WTC11 (cell line): ENCODE results near the gene TMEM245. TPM values are rescaled to one million over a fixed set of nuclear protein-coding genes. Genes with fewer than 3 reads are reported as not detected.
A peak's percentile ranks its signal among the peaks of the same experiment; 100 is the strongest.

ENCODE experiments used
- ATAC-seq: fragments of 200-7000 bp; cut with Tn5 transposase; 2 replicates; pipeline ENCODE4 v1.10.0; 2021; ENCODE audit warnings: mild to moderate bottlenecking, moderate library complexity
- CTCF ChIA-PET: fragments of 300-600 bp; sonication (Branson Sonifier 250); formaldehyde crosslinking; loops from one replicate; lab custom pipeline; 2021; ENCODE audit warnings: antibody characterized with exemption; lab: Charles Lee
- POLR2A ChIA-PET: fragments of 350-600 bp; sonication (Branson Sonifier 250); formaldehyde crosslinking; loops from one replicate; lab custom pipeline; 2021; ENCODE audit warnings: antibody characterized with exemption; lab: Charles Lee
- DNase-seq: peaks from one replicate; pipeline ENCODE4 v3.0.0; 2021; ENCODE audit warnings: low spot score
- H3K27ac Mint-ChIP-seq: 2 replicates; pipeline ENCODE4 v1.8.0; 2021; ENCODE audit warnings: mixed read lengths
- H3K27me3 Mint-ChIP-seq: 2 replicates; pipeline ENCODE4 v1.8.0; 2021; ENCODE audit warnings: low read depth, mild to moderate bottlenecking, moderate library complexity, mixed read lengths
- H3K36me3 Mint-ChIP-seq: 2 replicates; pipeline ENCODE4 v1.8.0; 2021; ENCODE audit warnings: mixed read lengths
- H3K4me1 Mint-ChIP-seq: 2 replicates; pipeline ENCODE4 v1.8.0; 2022; ENCODE audit warnings: mixed read lengths
- H3K4me3 Mint-ChIP-seq: 2 replicates; pipeline ENCODE4 v1.8.0; 2021; ENCODE audit warnings: mild to moderate bottlenecking, moderate library complexity, mixed read lengths
- H3K9me3 Mint-ChIP-seq: 2 replicates; pipeline ENCODE4 v1.8.0; 2021; ENCODE audit warnings: mixed read lengths
- CREB1 ChIP-seq: sonication (generic); formaldehyde crosslinking; IDR thresholded peaks from 2 replicates; pipeline ENCODE4 v1.8.0; 2023; ENCODE audit warnings: mild to moderate bottlenecking, missing genetic modification reagents
- EMX1 ChIP-seq: fragments of 250-450 bp; sonication (Bioruptor Pico); IDR thresholded peaks from 2 replicates; pipeline ENCODE4 v1.8.0; 2021; ENCODE audit warnings: mild to moderate bottlenecking
- FOXP1 ChIP-seq: sonication (generic); formaldehyde crosslinking; IDR thresholded peaks from 2 replicates; pipeline ENCODE4 v1.8.0; 2022; ENCODE audit warnings: missing genetic modification reagents, mild to moderate bottlenecking, moderate library complexity, borderline replicate concordance
- GABPB1 ChIP-seq: sonication (generic); formaldehyde crosslinking; IDR thresholded peaks from 2 replicates; pipeline ENCODE4 v1.8.1; 2023; ENCODE audit warnings: mild to moderate bottlenecking, missing genetic modification reagents
- JUN ChIP-seq: sonication (generic); formaldehyde crosslinking; IDR thresholded peaks from 2 replicates; pipeline ENCODE4 v1.8.0; 2023; ENCODE audit warnings: mild to moderate bottlenecking, missing genetic modification reagents
- MYBL2 ChIP-seq: sonication (generic); formaldehyde crosslinking; IDR thresholded peaks from 2 replicates; pipeline ENCODE4 v1.8.1; 2023; ENCODE audit warnings: mild to moderate bottlenecking, moderate library complexity, missing genetic modification reagents
- NR3C1 ChIP-seq: sonication (generic); formaldehyde crosslinking; conservative IDR thresholded peaks from 2 replicates; pipeline ENCODE4 v1.8.1; 2023; ENCODE audit warnings: low read depth, mild to moderate bottlenecking, missing genetic modification reagents
- OVOL2 ChIP-seq: fragments of 250-450 bp; sonication (Bioruptor Pico); IDR thresholded peaks from 2 replicates; pipeline ENCODE4 v1.9.0; 2021; ENCODE audit warnings: mild to moderate bottlenecking, borderline replicate concordance
- SP1 ChIP-seq: sonication (generic); formaldehyde crosslinking; conservative IDR thresholded peaks from 2 replicates; pipeline ENCODE4 v1.8.1; 2022; ENCODE audit warnings: missing genetic modification reagents
- ZBTB21 ChIP-seq: sonication (generic); formaldehyde crosslinking; IDR thresholded peaks from 2 replicates; pipeline ENCODE4 v1.8.1; 2023; ENCODE audit warnings: mild to moderate bottlenecking, missing genetic modification reagents, borderline replicate concordance
- ZNF121 ChIP-seq: sonication (generic); formaldehyde crosslinking; IDR thresholded peaks from 2 replicates; pipeline ENCODE4 v1.8.0; 2023; ENCODE audit warnings: missing genetic modification reagents
- ZNF232 ChIP-seq: sonication (generic); formaldehyde crosslinking; IDR thresholded peaks from 2 replicates; pipeline ENCODE4 v1.8.0; 2022; ENCODE audit warnings: mild to moderate bottlenecking, missing genetic modification reagents
- ZNF317 ChIP-seq: sonication (generic); formaldehyde crosslinking; IDR thresholded peaks from 2 replicates; pipeline ENCODE4 v1.8.1; 2023; ENCODE audit warnings: low read depth, mild to moderate bottlenecking, moderate library complexity, missing genetic modification reagents, borderline replicate concordance
- total RNA-seq: library from RNA; stranded (reverse); gene quantifications from 3 replicates; pipeline ENCODE4 v1.2.3, GENCODE V29; 2021
- TF ChIP-seq, protein P1 (sequence below): sonication (generic); formaldehyde crosslinking; IDR thresholded peaks from 2 replicates; pipeline ENCODE4 v1.8.0; 2022; ENCODE audit warnings: mild to moderate bottlenecking, missing genetic modification reagents
- TF ChIP-seq, protein P2 (sequence below): sonication (generic); formaldehyde crosslinking; IDR thresholded peaks from 2 replicates; pipeline ENCODE4 v1.8.1; 2023; ENCODE audit warnings: mild to moderate bottlenecking, missing genetic modification reagents, moderate library complexity
- TF ChIP-seq, protein P3 (sequence below): sonication (generic); formaldehyde crosslinking; conservative IDR thresholded peaks from 2 replicates; pipeline ENCODE4 v1.8.1; 2023; ENCODE audit warnings: mild to moderate bottlenecking, low read depth, missing genetic modification reagents, moderate library complexity
- TF ChIP-seq, protein P4 (sequence below): fragments of 250-450 bp; sonication (Bioruptor Pico); conservative IDR thresholded peaks from 2 replicates; pipeline ENCODE4 v1.9.0; 2021; ENCODE audit warnings: mild to moderate bottlenecking
- TF ChIP-seq, protein P5 (sequence below): sonication (generic); formaldehyde crosslinking; IDR thresholded peaks from 2 replicates; pipeline ENCODE4 v1.8.1; 2022; ENCODE audit warnings: low read depth, mild to moderate bottlenecking, moderate library complexity, missing genetic modification reagents, borderline replicate concordance
- TF ChIP-seq, protein P6 (sequence below): fragments of 250-450 bp; sonication (Bioruptor Pico); IDR thresholded peaks from 2 replicates; pipeline ENCODE4 v1.9.0; 2021; ENCODE audit warnings: moderate library complexity, mild to moderate bottlenecking, inconsistent platforms, borderline replicate concordance
- TF ChIP-seq, protein P7 (sequence below): sonication (generic); formaldehyde crosslinking; IDR thresholded peaks from 2 replicates; pipeline ENCODE4 v1.8.0; 2022; ENCODE audit warnings: missing genetic modification reagents

Gene TMEM245
- total RNA-seq, 1 experiment from 2014 or later: 40.8 TPM

DNA sequence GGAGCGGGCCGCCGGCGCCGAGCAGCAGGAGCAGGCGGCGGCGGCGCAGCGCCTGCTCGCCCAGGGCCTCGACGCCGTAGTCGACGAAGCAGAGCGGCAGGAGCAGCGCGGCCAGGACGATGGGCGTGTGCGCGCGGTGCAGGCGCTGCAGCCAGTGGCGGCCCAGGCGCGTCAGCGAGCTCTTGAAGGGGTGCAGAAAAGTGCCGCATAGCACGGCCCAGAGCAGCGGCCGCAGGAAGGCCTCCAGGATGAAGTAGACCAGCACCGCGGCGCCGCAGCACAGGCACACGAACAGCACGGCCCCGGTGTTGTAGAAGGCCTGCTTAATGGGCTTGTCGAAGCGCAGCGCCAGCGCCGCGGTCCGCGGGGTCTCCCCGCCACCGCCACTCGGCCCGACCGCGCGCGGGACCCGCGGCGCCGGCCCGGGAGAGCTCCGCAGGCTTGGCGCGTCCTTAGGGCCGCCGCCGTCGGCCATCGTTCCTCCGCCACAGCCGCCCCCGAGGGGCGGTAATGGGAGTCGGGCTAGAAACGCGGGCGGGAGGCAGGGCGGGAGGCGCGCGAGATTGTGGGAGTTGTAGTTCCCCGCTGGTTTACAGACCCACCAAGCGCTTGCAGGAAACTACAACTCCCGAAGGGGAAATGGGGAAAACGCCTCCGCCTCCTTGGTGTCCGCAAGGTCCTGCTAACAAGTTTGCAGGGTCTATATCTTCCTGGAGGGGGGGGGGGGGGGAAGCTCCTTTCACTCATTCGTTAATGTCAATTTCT is at the start of gene TMEM245 (continued):
- TF ChIP-seq FOXP1 (CRISPR knock-in tag): peak; percentile 89
- no peak for TF ChIP-seq ZBTB21
- TF ChIP-seq SP1 (CRISPR knock-in tag): peak; percentile 83
- TF ChIP-seq, protein P1, sequence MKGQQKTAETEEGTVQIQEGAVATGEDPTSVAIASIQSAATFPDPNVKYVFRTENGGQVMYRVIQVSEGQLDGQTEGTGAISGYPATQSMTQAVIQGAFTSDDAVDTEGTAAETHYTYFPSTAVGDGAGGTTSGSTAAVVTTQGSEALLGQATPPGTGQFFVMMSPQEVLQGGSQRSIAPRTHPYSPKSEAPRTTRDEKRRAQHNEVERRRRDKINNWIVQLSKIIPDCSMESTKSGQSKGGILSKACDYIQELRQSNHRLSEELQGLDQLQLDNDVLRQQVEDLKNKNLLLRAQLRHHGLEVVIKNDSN (CRISPR knock-in tag): no peak
- no peak for TF ChIP-seq CREB1
- TF ChIP-seq, all 79 proteins: peak for 11

DNA sequence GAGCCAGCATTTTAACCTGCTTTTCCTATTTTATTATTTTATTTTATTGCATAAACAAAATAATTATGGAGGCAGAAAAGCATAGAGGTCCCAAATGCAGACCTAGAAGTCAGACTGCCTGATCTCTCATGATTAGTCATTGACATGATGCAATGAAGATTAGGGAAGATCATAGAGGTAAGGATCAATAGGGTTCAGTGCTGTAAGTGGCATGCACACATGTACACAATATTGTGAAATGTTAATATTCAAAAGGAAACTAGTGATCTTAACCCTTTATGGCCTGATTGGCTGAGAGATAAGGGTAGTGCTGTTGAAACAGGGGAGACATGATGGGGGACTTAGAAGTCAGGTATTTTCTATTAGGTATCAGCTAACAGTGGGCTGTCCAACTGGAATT is 48.4 kb upstream of the TMEM245 start:
- no peak for ATAC-seq
- DNase-seq: no peak
- POLR2A ChIA-PET: no interaction called here
- CTCF ChIA-PET: interaction anchor here (5.8 kb wide), 1 partner anchor 15 kb away, joined by 37 read pairs; no protein-coding TSS in a partner anchor
- Mint-ChIP-seq H3K4me1 (peaks cover 9% of the 10 kb centered on the region), H3K4me3 (no peak overlapping the region), H3K36me3 (peaks cover 7% of the 10 kb centered on the region; the same call in 1 of the 2 replicates), H3K27ac (no peak overlapping the region), H3K27me3 (peaks cover 48% of the 10 kb centered on the region), H3K9me3 (peaks cover 11% of the 10 kb centered on the region)
- no peak for TF ChIP-seq MYBL2 (CRISPR knock-in tag)
- peak; percentile 91 for TF ChIP-seq GABPB1 (CRISPR knock-in tag)
- TF ChIP-seq ZNF121 (CRISPR knock-in tag): no peak
- TF ChIP-seq, protein P2, sequence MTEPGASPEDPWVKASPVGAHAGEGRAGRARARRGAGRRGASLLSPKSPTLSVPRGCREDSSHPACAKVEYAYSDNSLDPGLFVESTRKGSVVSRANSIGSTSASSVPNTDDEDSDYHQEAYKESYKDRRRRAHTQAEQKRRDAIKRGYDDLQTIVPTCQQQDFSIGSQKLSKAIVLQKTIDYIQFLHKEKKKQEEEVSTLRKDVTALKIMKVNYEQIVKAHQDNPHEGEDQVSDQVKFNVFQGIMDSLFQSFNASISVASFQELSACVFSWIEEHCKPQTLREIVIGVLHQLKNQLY (CRISPR knock-in tag): no peak

DNA sequence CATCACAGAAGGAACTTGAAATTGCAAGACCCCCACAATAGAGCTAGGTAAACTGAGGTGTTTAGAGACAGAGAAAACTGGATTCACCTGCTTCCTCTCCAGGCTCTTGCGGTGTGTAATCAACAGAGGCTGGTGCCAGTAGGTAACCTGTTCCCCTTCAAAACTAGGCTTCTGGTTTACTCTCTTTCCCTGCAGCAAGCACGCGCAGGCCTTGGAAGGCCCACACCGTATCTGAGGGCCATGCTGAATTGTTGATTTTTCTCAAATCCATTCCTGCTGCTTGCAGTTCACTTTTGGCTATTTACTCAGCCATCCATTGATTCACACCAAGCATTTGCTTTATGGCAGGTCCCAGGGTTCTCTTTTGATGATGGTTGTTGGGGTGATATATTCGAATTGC is 48.0 kb upstream of the TMEM245 start:
- Mint-ChIP-seq H3K4me1 (peaks cover 9% of the 10 kb centered on the region), H3K4me3 (peak overlapping the region; percentile 82), H3K36me3 (peaks cover 7% of the 10 kb centered on the region; the same call in 1 of the 2 replicates), H3K27me3 (peaks cover 48% of the 10 kb centered on the region), H3K27ac (no peak overlapping the region), H3K9me3 (peaks cover 11% of the 10 kb centered on the region)
- no peak for DNase-seq
- peak; percentile 15 for ATAC-seq
- CTCF ChIA-PET: interaction anchor here (0.6 to 5.8 kb wide), 3 partner anchors 15 to 90 kb away, joined by 3 to 37 read pairs (median 3); no protein-coding TSS in a partner anchor
- POLR2A ChIA-PET: interaction anchor here (2.3 kb wide), 1 partner anchor 16 kb away, joined by 9 read pairs; no protein-coding TSS in a partner anchor
- TF ChIP-seq, protein P3, sequence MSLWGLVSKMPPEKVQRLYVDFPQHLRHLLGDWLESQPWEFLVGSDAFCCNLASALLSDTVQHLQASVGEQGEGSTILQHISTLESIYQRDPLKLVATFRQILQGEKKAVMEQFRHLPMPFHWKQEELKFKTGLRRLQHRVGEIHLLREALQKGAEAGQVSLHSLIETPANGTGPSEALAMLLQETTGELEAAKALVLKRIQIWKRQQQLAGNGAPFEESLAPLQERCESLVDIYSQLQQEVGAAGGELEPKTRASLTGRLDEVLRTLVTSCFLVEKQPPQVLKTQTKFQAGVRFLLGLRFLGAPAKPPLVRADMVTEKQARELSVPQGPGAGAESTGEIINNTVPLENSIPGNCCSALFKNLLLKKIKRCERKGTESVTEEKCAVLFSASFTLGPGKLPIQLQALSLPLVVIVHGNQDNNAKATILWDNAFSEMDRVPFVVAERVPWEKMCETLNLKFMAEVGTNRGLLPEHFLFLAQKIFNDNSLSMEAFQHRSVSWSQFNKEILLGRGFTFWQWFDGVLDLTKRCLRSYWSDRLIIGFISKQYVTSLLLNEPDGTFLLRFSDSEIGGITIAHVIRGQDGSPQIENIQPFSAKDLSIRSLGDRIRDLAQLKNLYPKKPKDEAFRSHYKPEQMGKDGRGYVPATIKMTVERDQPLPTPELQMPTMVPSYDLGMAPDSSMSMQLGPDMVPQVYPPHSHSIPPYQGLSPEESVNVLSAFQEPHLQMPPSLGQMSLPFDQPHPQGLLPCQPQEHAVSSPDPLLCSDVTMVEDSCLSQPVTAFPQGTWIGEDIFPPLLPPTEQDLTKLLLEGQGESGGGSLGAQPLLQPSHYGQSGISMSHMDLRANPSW (CRISPR knock-in tag): no peak
- TF ChIP-seq ZNF232 (CRISPR knock-in tag) (no peak), OVOL2 (CRISPR knock-in tag) (no peak), EMX1 (no peak), ZNF317 (CRISPR knock-in tag) (no peak), JUN (CRISPR knock-in tag) (no peak), ZNF121 (CRISPR knock-in tag) (no peak), NR3C1 (CRISPR knock-in tag) (no peak)
- TF ChIP-seq, protein P4, sequence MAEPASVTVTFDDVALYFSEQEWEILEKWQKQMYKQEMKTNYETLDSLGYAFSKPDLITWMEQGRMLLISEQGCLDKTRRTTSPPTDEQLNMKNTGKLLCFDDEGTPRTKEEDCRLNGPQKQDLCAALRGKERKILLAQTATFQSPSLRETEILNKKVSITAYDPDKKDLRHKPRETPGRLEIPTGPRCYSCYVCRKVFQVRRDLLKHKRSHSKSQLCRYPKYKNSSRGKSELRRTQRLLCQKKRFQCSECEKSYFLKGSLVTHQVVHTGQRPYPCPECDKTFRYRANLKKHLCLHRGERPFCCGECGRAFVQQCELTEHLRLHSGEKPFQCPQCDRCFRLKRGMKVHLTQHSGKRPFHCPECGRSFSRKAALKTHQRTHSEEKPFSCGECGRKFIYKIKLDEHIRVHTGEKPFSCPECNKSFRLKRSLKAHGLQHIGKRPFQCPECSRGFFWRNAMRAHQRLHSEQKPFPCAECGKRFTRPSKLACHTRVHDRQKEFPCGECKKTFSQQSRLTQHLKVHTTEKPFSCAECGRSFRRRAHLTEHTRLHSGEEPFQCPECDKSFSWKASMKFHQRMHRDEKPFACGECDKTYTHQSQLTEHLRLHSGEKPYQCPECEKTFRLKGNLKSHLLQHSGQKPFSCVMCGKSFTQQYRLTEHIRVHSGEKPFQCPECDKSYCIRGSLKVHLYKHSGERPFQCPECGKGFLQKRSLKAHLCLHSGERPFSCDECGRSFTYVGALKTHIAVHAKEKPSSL (CRISPR knock-in tag): no peak
- TF ChIP-seq, protein P5, sequence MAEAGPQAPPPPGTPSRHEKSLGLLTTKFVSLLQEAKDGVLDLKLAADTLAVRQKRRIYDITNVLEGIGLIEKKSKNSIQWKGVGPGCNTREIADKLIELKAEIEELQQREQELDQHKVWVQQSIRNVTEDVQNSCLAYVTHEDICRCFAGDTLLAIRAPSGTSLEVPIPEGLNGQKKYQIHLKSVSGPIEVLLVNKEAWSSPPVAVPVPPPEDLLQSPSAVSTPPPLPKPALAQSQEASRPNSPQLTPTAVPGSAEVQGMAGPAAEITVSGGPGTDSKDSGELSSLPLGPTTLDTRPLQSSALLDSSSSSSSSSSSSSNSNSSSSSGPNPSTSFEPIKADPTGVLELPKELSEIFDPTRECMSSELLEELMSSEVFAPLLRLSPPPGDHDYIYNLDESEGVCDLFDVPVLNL (CRISPR knock-in tag): no peak
- TF ChIP-seq, protein P6, sequence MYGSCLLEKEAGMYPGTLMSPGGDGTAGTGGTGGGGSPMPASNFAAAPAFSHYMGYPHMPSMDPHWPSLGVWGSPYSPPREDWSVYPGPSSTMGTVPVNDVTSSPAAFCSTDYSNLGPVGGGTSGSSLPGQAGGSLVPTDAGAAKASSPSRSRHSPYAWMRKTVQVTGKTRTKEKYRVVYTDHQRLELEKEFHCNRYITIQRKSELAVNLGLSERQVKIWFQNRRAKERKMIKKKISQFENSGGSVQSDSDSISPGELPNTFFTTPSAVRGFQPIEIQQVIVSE (CRISPR knock-in tag): no peak
- TF ChIP-seq, protein P7, sequence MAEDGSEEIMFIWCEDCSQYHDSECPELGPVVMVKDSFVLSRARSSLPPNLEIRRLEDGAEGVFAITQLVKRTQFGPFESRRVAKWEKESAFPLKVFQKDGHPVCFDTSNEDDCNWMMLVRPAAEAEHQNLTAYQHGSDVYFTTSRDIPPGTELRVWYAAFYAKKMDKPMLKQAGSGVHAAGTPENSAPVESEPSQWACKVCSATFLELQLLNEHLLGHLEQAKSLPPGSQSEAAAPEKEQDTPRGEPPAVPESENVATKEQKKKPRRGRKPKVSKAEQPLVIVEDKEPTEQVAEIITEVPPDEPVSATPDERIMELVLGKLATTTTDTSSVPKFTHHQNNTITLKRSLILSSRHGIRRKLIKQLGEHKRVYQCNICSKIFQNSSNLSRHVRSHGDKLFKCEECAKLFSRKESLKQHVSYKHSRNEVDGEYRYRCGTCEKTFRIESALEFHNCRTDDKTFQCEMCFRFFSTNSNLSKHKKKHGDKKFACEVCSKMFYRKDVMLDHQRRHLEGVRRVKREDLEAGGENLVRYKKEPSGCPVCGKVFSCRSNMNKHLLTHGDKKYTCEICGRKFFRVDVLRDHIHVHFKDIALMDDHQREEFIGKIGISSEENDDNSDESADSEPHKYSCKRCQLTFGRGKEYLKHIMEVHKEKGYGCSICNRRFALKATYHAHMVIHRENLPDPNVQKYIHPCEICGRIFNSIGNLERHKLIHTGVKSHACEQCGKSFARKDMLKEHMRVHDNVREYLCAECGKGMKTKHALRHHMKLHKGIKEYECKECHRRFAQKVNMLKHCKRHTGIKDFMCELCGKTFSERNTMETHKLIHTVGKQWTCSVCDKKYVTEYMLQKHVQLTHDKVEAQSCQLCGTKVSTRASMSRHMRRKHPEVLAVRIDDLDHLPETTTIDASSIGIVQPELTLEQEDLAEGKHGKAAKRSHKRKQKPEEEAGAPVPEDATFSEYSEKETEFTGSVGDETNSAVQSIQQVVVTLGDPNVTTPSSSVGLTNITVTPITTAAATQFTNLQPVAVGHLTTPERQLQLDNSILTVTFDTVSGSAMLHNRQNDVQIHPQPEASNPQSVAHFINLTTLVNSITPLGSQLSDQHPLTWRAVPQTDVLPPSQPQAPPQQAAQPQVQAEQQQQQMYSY (CRISPR knock-in tag): no peak
